Measurements from ENCODE around the gene COL25A1. TPM values are rescaled to one million over a fixed set of nuclear protein-coding genes. Genes with fewer than 3 reads are reported as not detected.

Gene COL25A1
- total RNA-seq, 1 experiment from 2014 or later: not detected

- TF ChIP-seq SIN3A (IDR thresholded peaks at IDR 0.05; ENCODE audit: borderline replicate concordance, insufficient read depth, low read depth, low read length): no peak
- no peak for TF ChIP-seq TCF7L2 (IDR thresholded peaks at IDR 0.05; ENCODE audit: low read depth, low read length)
- TF ChIP-seq POLR2AphosphoS5 (IDR thresholded peaks at IDR 0.05; ENCODE audit: low read depth, low read length): no peak
- no peak for TF ChIP-seq REST (IDR thresholded peaks at IDR 0.05; ENCODE audit: insufficient read depth in 1 of 2, low read depth in 2 of 2, low read length in 1 of 2)
- TF ChIP-seq, protein P1, sequence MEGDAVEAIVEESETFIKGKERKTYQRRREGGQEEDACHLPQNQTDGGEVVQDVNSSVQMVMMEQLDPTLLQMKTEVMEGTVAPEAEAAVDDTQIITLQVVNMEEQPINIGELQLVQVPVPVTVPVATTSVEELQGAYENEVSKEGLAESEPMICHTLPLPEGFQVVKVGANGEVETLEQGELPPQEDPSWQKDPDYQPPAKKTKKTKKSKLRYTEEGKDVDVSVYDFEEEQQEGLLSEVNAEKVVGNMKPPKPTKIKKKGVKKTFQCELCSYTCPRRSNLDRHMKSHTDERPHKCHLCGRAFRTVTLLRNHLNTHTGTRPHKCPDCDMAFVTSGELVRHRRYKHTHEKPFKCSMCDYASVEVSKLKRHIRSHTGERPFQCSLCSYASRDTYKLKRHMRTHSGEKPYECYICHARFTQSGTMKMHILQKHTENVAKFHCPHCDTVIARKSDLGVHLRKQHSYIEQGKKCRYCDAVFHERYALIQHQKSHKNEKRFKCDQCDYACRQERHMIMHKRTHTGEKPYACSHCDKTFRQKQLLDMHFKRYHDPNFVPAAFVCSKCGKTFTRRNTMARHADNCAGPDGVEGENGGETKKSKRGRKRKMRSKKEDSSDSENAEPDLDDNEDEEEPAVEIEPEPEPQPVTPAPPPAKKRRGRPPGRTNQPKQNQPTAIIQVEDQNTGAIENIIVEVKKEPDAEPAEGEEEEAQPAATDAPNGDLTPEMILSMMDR (IDR thresholded peaks at IDR 0.05): no peak
- intact Hi-C loops (cut with micrococcal nuclease; ENCODE audit: unreplicated experiment): no loop called here
- H3K9me3 ChIP-seq (ENCODE audit: control insufficient read depth, insufficient read depth, low read depth, low read length): no peaks in the 10 kb centered on the region
- H3K27ac ChIP-seq (ENCODE audit: low read length): no peak overlapping the region
- no TSS peak for BruUV-seq (replicated peaks)
- H3K36me3 ChIP-seq (ENCODE audit: control insufficient read depth, insufficient read depth, low read length): no peaks in the 10 kb centered on the region
- H3K4me3 ChIP-seq (ENCODE audit: low read depth in 2 of 2, low read length in 2 of 2): no peak overlapping the region
- no peaks in the 10 kb centered on the region for H3K27me3 ChIP-seq (ENCODE audit: control insufficient read depth, insufficient read depth, low read length)
- POLR2A ChIA-PET: no interaction called here
- CTCF ChIA-PET: no interaction called here
- in situ Hi-C loops (cut with HindIII; ENCODE audit: low pct_unique_long_range_greater_than_20kb, low sequenced_read_pairs): no loop called here
- ATAC-seq (no peak), DNase-seq (ENCODE audit: low read depth, low spot score) (no peak)
- H3K4me1 ChIP-seq (ENCODE audit: control insufficient read depth, insufficient read depth, low read length): no peaks in the 10 kb centered on the region
Observed at GRCh38 chr4:108839333-108839732, 463.1 kb downstream of the COL25A1 start.

GRCh38 chr4:108838451-108838850 is 464.0 kb downstream of the COL25A1 start:
- ATAC-seq: no peak
- in situ Hi-C loops (cut with HindIII; ENCODE audit: low pct_unique_long_range_greater_than_20kb, low sequenced_read_pairs): no loop called here

More at GRCh38 chr4:108838451-108838850, 464.0 kb downstream of the COL25A1 start:
- Histone ChIP-seq H3K4me3 (ENCODE audit: low read depth in 2 of 2, low read length in 2 of 2) (no peak overlapping the region), H3K27ac (ENCODE audit: low read length) (no peak overlapping the region), H3K4me1 (ENCODE audit: control insufficient read depth, insufficient read depth, low read length) (no peaks in the 10 kb centered on the region), H3K36me3 (ENCODE audit: control insufficient read depth, insufficient read depth, low read length) (no peaks in the 10 kb centered on the region), H3K9me3 (ENCODE audit: control insufficient read depth, insufficient read depth, low read depth, low read length) (no peaks in the 10 kb centered on the region), H3K27me3 (ENCODE audit: control insufficient read depth, insufficient read depth, low read length) (no peaks in the 10 kb centered on the region)
- no peak for DNase-seq (ENCODE audit: low read depth, low spot score)
- TF ChIP-seq REST (IDR thresholded peaks at IDR 0.05; ENCODE audit: insufficient read depth in 1 of 2, low read depth in 2 of 2, low read length in 1 of 2): no peak
- no peak for TF ChIP-seq TCF7L2 (IDR thresholded peaks at IDR 0.05; ENCODE audit: low read depth, low read length)
- TF ChIP-seq, protein P1 (IDR thresholded peaks at IDR 0.05): no peak
- no peak for TF ChIP-seq SIN3A (IDR thresholded peaks at IDR 0.05; ENCODE audit: borderline replicate concordance, insufficient read depth, low read depth, low read length)
- no peak for TF ChIP-seq POLR2AphosphoS5 (IDR thresholded peaks at IDR 0.05; ENCODE audit: low read depth, low read length)
- intact Hi-C loops (cut with micrococcal nuclease; ENCODE audit: unreplicated experiment): no loop called here
- CTCF ChIA-PET: no interaction called here
- BruUV-seq (replicated peaks): no TSS peak
- POLR2A ChIA-PET: no interaction called here

Data from Panc1 (cell line).